ENCODE measurements around the gene SCAPER. TPM values are rescaled to one million over a fixed set of nuclear protein-coding genes. Genes with fewer than 3 reads are reported as not detected.
A peak's percentile ranks its signal among the peaks of the same experiment; 100 is the strongest.
"Not testable (repeated sequence)": the region's sequence is repeated elsewhere in the genome, so short reads cannot be mapped to it uniquely, and the experiment has no call there.

SCAPER gene
- total RNA-seq, 1 donor = 9.1 TPM

- no peak for DNase-seq (ENCODE audit: low read depth)
- no peak for TF ChIP-seq CTCF (IDR thresholded peaks at IDR 0.05; ENCODE audit: insufficient read depth, low read depth, low read length)
- no peak overlapping the region for H3K4me3 ChIP-seq (ENCODE audit: low read depth, low read length)
These were observed 472.5 kb downstream of the SCAPER start for GRCh38 chr15:76432604-76433003.

GRCh38 chr15:76431971-76432370 lies 473.2 kb downstream of the SCAPER start:
- no peak for TF ChIP-seq CTCF (IDR thresholded peaks at IDR 0.05; ENCODE audit: insufficient read depth, low read depth, low read length)
- DNase-seq (ENCODE audit: low read depth) = no peak
- no peak overlapping the region for H3K4me3 ChIP-seq (ENCODE audit: low read depth, low read length)

- H3K4me3 ChIP-seq (ENCODE audit: low read depth, low read length); DNase-seq (ENCODE audit: low read depth): not testable (repeated sequence)
These were observed 474.4 kb downstream of the SCAPER start for GRCh38 chr15:76430711-76431110.

GRCh38 chr15:76429661-76430060 lies 475.5 kb downstream of the SCAPER start:
- H3K4me3 ChIP-seq (ENCODE audit: low read depth, low read length) = no peak overlapping the region
- DNase-seq (ENCODE audit: low read depth) = no peak
- TF ChIP-seq CTCF (IDR thresholded peaks at IDR 0.05; ENCODE audit: insufficient read depth, low read depth, low read length) = no peak

GRCh38 chr15:76426941-76427340 lies 478.2 kb downstream of the SCAPER start:
- H3K4me3 ChIP-seq (ENCODE audit: low read depth, low read length) = no peak overlapping the region
- TF ChIP-seq CTCF (IDR thresholded peaks at IDR 0.05; ENCODE audit: insufficient read depth, low read depth, low read length) = no peak
- DNase-seq (ENCODE audit: low read depth) = no peak

GRCh38 chr15:76418352-76419140 lies 486.6 kb downstream of the SCAPER start:
- no peak overlapping the region for H3K4me3 ChIP-seq (ENCODE audit: low read depth, low read length)
- no peak for TF ChIP-seq CTCF (IDR thresholded peaks at IDR 0.05; ENCODE audit: insufficient read depth, low read depth, low read length)
- no peak for DNase-seq (ENCODE audit: low read depth)

GRCh38 chr15:76401285-76401684 lies 503.9 kb downstream of the SCAPER start:
- DNase-seq (ENCODE audit: low read depth) = peak; percentile 78
- H3K4me3 ChIP-seq (ENCODE audit: low read depth, low read length) = no peak overlapping the region
- TF ChIP-seq CTCF (IDR thresholded peaks at IDR 0.05; ENCODE audit: insufficient read depth, low read depth, low read length) = no peak
